Upper lobe of left lung (tissue), 6 donors: Measurements from ENCODE around the gene CHPF2. TPM values are rescaled to one million over a fixed set of nuclear protein-coding genes. Genes with fewer than 3 reads are reported as not detected.

Experiments used
- total RNA-seq, 6 donors: library from RNA; depleted of rRNA in 4 of 6; stranded (reverse); fragments of >200 nt in 4 of 6; gene quantifications; one replicate each; pipeline versions ENCODE4 v1.1.0 to v1.2.1, GENCODE V29; 2016 to 2021
- donor health status: DM: no; HTN: no; CAD: no; lungs with moderate emphysema.
- donor health status: DM: no; HTN: yes; CAD: no; lungs with severe emphysema.

Gene CHPF2
- total RNA-seq, 6 donors from 2014 or later = 34.4 to 69.1 (median 47.4) TPM

Other genes starting within 250 kb of the CHPF2 start
- gene NOS3, start 241.5 kb upstream of the CHPF2 start, total RNA-seq = 10 to 100 TPM in 4 of 6 donors, 1 to 10 TPM in 2; 3.1 to 95.3 (median 16.2) TPM
- gene ATG9B, start 208.0 kb upstream of the CHPF2 start, total RNA-seq = 1 to 10 TPM in 3 of 6 donors, under 1 TPM in 3; 0.46 to 5.2 (median 1.0) TPM
- gene ABCB8, start 204.0 kb upstream of the CHPF2 start, total RNA-seq = 10 to 100 TPM; 38.3 to 58.7 (median 42.5) TPM
- gene ASIC3, start 184.0 kb upstream of the CHPF2 start, total RNA-seq = 10 to 100 TPM in 2 of 6 donors, 1 to 10 TPM in 4; 2.1 to 37.7 (median 4.0) TPM
- gene CDK5, start 174.6 kb upstream of the CHPF2 start, total RNA-seq = 10 to 100 TPM in 3 of 6 donors, 1 to 10 TPM in 3; 2.1 to 14.4 (median 10.1) TPM
- gene SLC4A2, start 172.9 kb upstream of the CHPF2 start, total RNA-seq = 100 to 1,000 TPM in 5 of 6 donors, 10 to 100 TPM in 1; 88.4 to 312 (median 188) TPM
- 100 to 1,000 TPM in 1 of 6 donors, 10 to 100 TPM in 5; 54.3 to 136 (median 78.0) TPM for gene FASTK, start 151.7 kb upstream of the CHPF2 start, total RNA-seq
- gene TMUB1, start 149.0 kb upstream of the CHPF2 start, total RNA-seq = 10 to 100 TPM; 35.3 to 72.9 (median 51.6) TPM
- 100 to 1,000 TPM; 122 to 350 (median 182) TPM for gene AGAP3, start 146.0 kb upstream of the CHPF2 start, total RNA-seq
- not detected for gene GBX1, start 64.8 kb upstream of the CHPF2 start, total RNA-seq
- gene ASB10, start 45.2 kb upstream of the CHPF2 start, total RNA-seq = not detected
- not detected for gene H2BK1, start 22.0 kb upstream of the CHPF2 start, total RNA-seq
- 10 to 100 TPM; 19.8 to 48.2 (median 28.6) TPM for gene ABCF2, start 5.3 kb upstream of the CHPF2 start, total RNA-seq
- gene SMARCD3, start 16.2 kb downstream of the CHPF2 start, total RNA-seq = 10 to 100 TPM; 32.8 to 63.9 (median 40.8) TPM
- gene NUB1, start 109.3 kb downstream of the CHPF2 start, total RNA-seq = 10 to 100 TPM; 37.0 to 80.0 (median 50.0) TPM
- gene WDR86, start 177.6 kb downstream of the CHPF2 start, total RNA-seq = 10 to 100 TPM in 1 of 6 donors, 1 to 10 TPM in 5; 1.1 to 17.4 (median 3.9) TPM
- under 1 TPM in 2 of 6 donors, not detected in 4; 0.43 to 0.61 TPM for gene CRYGN, start 207.7 kb downstream of the CHPF2 start, total RNA-seq